ENCODE results near the gene TREML1. TPM values are rescaled to one million over a fixed set of nuclear protein-coding genes. Genes with fewer than 3 reads are reported as not detected.

The TREML1 gene
- total RNA-seq, 4 donors from 2014 or later = not detected

DNA sequence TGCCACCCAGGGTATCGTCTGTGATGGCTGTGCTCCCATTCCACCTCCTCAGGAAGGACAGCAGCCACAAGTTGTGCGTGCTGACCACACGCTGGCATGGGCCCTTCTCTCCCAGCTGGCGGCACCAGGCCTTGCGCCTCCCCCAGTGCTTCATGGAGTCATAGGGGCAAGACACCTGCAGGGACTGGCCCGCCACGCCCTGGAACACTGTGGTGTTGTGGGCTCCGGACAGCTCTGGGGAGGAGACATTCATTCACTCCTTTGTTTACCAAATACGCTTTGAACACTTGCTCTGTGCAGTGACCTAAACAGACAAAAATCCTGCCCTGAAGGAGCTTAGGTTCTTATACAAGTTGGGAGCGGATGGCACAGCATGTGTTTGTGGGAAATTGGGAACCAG, 7.2 kb upstream of the TREML1 start:
- Histone ChIP-seq H3K27me3 (peaks cover 33% of the 10 kb centered on the region), H3K4me1 (no peaks in the 10 kb centered on the region), H3K4me3 (no peak overlapping the region), H3K36me3 (no peaks in the 10 kb centered on the region), H3K27ac (no peak overlapping the region), H3K9me3 (no peaks in the 10 kb centered on the region)
- ATAC-seq = no peak
- TF ChIP-seq POLR2AphosphoS5 (IDR thresholded peaks at IDR 0.05) (no peak), POLR2A (IDR thresholded peaks at IDR 0.05) (no peak), CTCF (IDR thresholded peaks at IDR 0.05) (no peak), EP300 (IDR thresholded peaks at IDR 0.05) (no peak)
- WGBS, 2 donors (ENCODE audit: low coverage in 1 of 2) = 83% methylated on average over 1 of the region's 10 CpGs; no CpG with 5 or more reads in 1 of the 2 donors

GRCh38 chr6:41160933-41161332, 6.8 kb upstream of the TREML1 start:
- H3K27me3 ChIP-seq = peaks cover 33% of the 10 kb centered on the region
- ATAC-seq = no peak
- no peaks in the 10 kb centered on the region for H3K4me1 ChIP-seq
- WGBS, 2 donors (ENCODE audit: low coverage in 1 of 2) = 92% methylated on average over 2 of the region's 3 CpGs; no CpG with 5 or more reads in 1 of the 2 donors
- no peak overlapping the region for H3K27ac ChIP-seq
- H3K36me3 ChIP-seq = no peaks in the 10 kb centered on the region
- H3K4me3 ChIP-seq = no peak overlapping the region
- H3K9me3 ChIP-seq = no peaks in the 10 kb centered on the region
- TF ChIP-seq EP300 (IDR thresholded peaks at IDR 0.05) (no peak), POLR2A (IDR thresholded peaks at IDR 0.05) (no peak)

DNA sequence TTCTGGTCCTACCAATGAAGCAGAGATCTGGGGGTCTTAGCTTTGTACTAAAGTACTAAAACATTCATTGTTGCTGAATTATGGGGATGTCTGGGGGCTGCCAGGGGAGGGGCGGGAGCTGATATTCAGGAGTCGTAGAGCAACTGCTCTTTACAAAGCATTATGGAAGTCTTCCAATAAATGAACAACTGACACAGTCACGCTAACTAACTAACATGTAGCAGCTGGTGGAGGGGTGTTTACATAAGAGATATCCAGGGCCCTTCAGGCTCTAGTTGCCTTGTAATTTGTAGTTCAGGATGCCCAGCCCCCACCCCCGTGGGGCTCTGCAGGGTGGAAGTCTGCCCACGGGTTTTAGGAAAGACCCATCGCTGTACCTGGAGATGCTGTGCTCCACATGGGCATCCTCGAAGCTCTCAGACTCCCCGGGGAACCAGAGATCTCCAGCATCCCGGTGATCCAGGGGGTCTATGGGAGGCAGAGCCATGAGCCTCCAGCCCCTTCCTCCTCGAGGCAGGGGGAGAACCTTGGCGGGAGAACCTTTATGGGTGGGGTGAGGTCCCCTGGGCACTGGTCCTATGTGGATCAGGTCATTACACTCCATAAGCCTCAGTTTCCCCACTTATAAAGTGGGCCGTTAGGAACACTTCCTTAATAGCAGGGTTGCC, 5.4 kb upstream of the TREML1 start:
- no peak for ATAC-seq
- 17 to 28% methylated on average over 3 to 5 of the region's 12 CpGs for WGBS, 2 donors (ENCODE audit: low coverage in 1 of 2)

DNA sequence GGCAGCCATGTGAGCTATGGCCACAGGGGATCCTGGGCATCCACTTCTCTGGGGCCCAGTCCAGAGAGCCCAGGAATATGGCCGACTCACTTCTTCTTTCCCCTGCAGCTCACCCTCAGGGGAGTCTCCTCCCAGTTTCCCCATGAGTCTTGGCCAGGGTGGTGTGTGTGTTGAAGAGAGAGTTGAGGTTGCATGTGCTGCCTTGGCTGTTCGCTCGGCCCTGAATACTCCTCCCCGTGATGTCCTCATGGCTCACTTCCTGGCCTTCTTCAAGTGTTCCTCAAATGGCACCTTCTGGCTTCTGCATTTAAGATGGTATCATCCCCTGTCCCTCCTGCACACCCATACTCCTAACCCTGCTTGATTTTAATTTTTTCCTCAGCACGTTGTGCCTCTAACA, 3.2 kb upstream of the TREML1 start:
- Histone ChIP-seq H3K27me3 (peaks cover 42% of the 10 kb centered on the region), H3K4me3 (no peak overlapping the region), H3K9me3 (no peaks in the 10 kb centered on the region), H3K4me1 (no peaks in the 10 kb centered on the region), H3K36me3 (no peaks in the 10 kb centered on the region), H3K27ac (no peak overlapping the region)
- no peak for TF ChIP-seq EP300 (IDR thresholded peaks at IDR 0.05)
- TF ChIP-seq POLR2A (IDR thresholded peaks at IDR 0.05) = no peak
- TF ChIP-seq POLR2AphosphoS5 (IDR thresholded peaks at IDR 0.05) = no peak
- ATAC-seq = no peak
- WGBS, 2 donors (ENCODE audit: low coverage in 1 of 2) = 80% methylated on average over 5 of the region's 5 CpGs; no CpG with 5 or more reads in 1 of the 2 donors

More for the DNA sequence above, 5.4 kb upstream of the TREML1 start:
- Histone ChIP-seq H3K9me3 (no peaks in the 10 kb centered on the region), H3K4me1 (no peaks in the 10 kb centered on the region), H3K27me3 (peaks cover 33% of the 10 kb centered on the region), H3K27ac (no peak overlapping the region), H3K4me3 (no peak overlapping the region), H3K36me3 (no peaks in the 10 kb centered on the region)
- TF ChIP-seq CTCF (IDR thresholded peaks at IDR 0.05) = no peak

- Histone ChIP-seq H3K36me3 (no peaks in the 10 kb centered on the region), H3K4me1 (no peaks in the 10 kb centered on the region), H3K4me3 (no peak overlapping the region), H3K27me3 (peaks cover 36% of the 10 kb centered on the region), H3K27ac (no peak overlapping the region), H3K9me3 (no peaks in the 10 kb centered on the region)
- TF ChIP-seq EP300 (IDR thresholded peaks at IDR 0.05) = no peak
- no peak for TF ChIP-seq CTCF (IDR thresholded peaks at IDR 0.05)
- no peak for TF ChIP-seq POLR2A (IDR thresholded peaks at IDR 0.05)
- ATAC-seq = no peak
- WGBS, 2 donors (ENCODE audit: low coverage in 1 of 2) = 100% methylated on average over 1 of the region's 6 CpGs; no CpG with 5 or more reads in 1 of the 2 donors
Observed at GRCh38 chr6:41156771-41157170, 2.6 kb upstream of the TREML1 start.

DNA sequence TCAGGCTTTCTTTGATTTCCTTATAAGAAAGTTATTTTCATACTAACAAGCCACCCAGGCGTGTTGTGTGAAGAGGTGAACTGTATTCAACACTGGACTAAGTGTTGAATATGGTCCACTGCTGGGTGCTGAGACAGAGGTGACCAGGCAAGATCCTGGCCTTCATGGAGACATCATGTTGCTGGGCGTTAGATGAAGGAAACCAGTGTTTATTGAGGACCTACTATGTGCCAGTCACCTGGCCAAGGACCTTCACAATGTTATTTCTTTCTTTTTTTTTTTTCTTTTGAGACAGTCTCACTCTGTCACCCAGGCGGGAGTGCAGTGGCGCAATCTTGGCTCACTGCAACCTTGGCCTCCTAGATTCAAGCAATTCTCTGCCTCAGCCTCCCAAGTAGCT, 1.9 kb upstream of the TREML1 start:
- WGBS, 2 donors (ENCODE audit: low coverage in 1 of 2) = 92 to 93% methylated on average over 4 of the region's 4 CpGs
- TF ChIP-seq CTCF (IDR thresholded peaks at IDR 0.05) (no peak), POLR2AphosphoS5 (IDR thresholded peaks at IDR 0.05) (no peak), EP300 (IDR thresholded peaks at IDR 0.05) (no peak)
- H3K27me3 ChIP-seq = peaks cover 30% of the 10 kb centered on the region
- no peak for ATAC-seq
- no peak overlapping the region for H3K4me3 ChIP-seq
- H3K27ac ChIP-seq = no peak overlapping the region
- no peaks in the 10 kb centered on the region for H3K4me1 ChIP-seq
- H3K9me3 ChIP-seq = no peaks in the 10 kb centered on the region
- H3K36me3 ChIP-seq = no peaks in the 10 kb centered on the region
